ENCODE measurements around the gene CYB5R2. TPM values are rescaled to one million over a fixed set of nuclear protein-coding genes. Genes with fewer than 3 reads are reported as not detected.

The CYB5R2 gene
- total and polyA plus RNA-seq, 5 experiments from 2014 or later = 0.02 to 0.10 TPM; not detected in 3

DNA sequence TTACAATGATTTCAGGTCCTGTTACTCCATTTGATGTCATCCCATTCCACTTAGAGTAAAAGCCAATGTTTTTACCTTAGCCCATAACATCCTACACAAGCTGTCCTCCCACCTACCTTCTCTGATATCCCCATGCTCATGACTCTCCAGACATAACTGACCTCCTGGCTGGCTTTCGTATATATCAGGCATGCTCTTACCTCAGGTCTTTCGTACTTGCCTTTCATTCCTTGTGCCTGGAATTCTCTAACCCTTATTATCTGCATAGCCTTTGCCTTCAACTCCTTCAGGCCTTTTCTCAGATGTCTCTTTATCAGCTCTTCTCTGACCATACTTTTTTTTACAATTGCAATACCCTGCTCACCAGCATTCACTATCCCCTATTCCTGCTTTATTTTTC lies 10.3 kb upstream of the CYB5R2 start:
- DNase-seq = no peak
- Mint-ChIP-seq H3K27me3 (peaks cover 15 to 32% (median 22%) of the 10 kb centered on the region in 5 donors), H3K4me3 (no peak overlapping the region), H3K4me1 (no peaks in the 10 kb centered on the region), H3K9me3 (peaks cover 0 to 2% (median 0%) of the 10 kb centered on the region in 9 donors), H3K36me3 (no peaks in the 10 kb centered on the region), H3K27ac (no peak overlapping the region)
- ATAC-seq = no peak
- POLR2A ChIA-PET = no interaction called here

DNA sequence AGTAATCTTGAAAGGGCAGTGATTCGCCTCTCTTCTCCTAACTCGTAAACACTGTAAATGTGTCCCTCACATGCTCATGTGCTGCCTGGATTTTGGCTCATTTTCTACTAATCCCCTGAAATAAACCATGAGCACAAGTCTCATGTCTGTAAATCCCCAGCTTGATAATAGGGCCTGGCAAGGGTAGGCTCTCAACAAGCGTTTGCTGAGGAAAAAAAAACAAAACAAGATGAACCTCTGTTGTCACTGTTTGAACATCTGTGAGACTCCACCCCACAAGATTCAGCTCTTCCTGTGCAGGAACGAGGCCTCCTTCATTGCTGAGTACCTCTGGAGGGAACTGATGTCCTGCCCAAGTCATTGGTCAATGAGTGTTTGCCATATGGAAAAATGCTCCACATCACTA lies 4.5 kb upstream of the CYB5R2 start:
- Mint-ChIP-seq H3K27ac (no peak overlapping the region), H3K36me3 (no peaks in the 10 kb centered on the region), H3K27me3 (peaks cover 31 to 74% (median 53%) of the 10 kb centered on the region in 5 donors), H3K9me3 (peaks cover 0 to 2% (median 0%) of the 10 kb centered on the region in 9 donors), H3K4me1 (peaks cover 4 to 11% (median 10%) of the 10 kb centered on the region in 4 donors), H3K4me3 (no peak overlapping the region)
- DNase-seq (no peak), ATAC-seq (no peak)
- POLR2A ChIA-PET = no interaction called here

DNA sequence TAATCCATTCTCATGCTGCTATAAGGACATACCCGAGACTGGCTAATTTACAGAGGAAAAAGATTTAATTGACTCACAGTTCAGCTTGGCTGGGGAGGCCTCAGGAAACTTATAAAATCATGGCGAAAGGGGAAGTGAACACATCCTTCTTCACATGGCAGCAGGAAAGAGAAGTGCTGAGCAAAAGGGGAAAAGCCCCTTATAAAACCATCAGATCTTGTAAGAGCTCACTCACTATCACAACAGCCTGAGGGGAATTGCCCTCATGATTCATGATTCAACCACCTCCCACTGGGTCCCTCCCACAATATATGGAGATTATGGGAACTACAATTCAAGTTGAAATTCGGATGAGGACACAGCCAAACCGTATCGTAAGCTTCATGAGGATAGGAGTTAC lies 3.8 kb upstream of the CYB5R2 start:
- H3K4me1 Mint-ChIP-seq = peaks cover 6 to 13% (median 11%) of the 10 kb centered on the region in 4 donors
- ATAC-seq (no peak), DNase-seq (no peak)
- POLR2A ChIA-PET = no interaction called here
- no peak overlapping the region for H3K4me3 Mint-ChIP-seq
- H3K9me3 Mint-ChIP-seq = peaks cover 0 to 2% (median 0%) of the 10 kb centered on the region in 9 donors
- no peaks in the 10 kb centered on the region for H3K36me3 Mint-ChIP-seq
- no peak overlapping the region for H3K27ac Mint-ChIP-seq
- H3K27me3 Mint-ChIP-seq = peaks cover 30 to 82% (median 59%) of the 10 kb centered on the region in 5 donors

DNA sequence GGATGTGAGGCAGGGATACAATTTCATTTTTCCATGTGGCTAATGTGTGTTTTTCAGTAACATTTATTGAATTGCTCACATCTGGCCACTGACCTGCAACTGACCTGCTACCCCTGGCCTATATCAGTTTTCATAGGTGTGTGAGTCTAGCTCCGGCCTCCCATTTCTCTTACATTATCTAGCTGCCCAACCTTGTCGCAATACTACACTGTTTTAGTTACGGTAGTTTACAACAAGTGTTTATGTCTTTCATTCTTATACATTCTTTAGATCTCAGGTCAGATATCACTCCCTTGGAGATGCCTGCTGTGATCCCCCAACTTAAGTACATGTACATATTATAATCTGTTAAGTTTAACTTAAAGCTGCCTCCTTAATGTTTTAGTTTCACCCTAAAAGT lies 2.3 kb upstream of the CYB5R2 start:
- peaks cover 6 to 13% (median 11%) of the 10 kb centered on the region in 4 donors for H3K4me1 Mint-ChIP-seq
- no peaks in the 10 kb centered on the region for H3K9me3 Mint-ChIP-seq
- H3K27me3 Mint-ChIP-seq = peaks cover 28 to 90% (median 63%) of the 10 kb centered on the region in 5 donors
- ATAC-seq = no peak
- no peak for DNase-seq
- POLR2A ChIA-PET = no interaction called here
- H3K4me3 Mint-ChIP-seq = peak overlapping the region in 1 of 10 donors; percentile 0
- no peak overlapping the region for H3K27ac Mint-ChIP-seq
- H3K36me3 Mint-ChIP-seq = no peaks in the 10 kb centered on the region

DNA sequence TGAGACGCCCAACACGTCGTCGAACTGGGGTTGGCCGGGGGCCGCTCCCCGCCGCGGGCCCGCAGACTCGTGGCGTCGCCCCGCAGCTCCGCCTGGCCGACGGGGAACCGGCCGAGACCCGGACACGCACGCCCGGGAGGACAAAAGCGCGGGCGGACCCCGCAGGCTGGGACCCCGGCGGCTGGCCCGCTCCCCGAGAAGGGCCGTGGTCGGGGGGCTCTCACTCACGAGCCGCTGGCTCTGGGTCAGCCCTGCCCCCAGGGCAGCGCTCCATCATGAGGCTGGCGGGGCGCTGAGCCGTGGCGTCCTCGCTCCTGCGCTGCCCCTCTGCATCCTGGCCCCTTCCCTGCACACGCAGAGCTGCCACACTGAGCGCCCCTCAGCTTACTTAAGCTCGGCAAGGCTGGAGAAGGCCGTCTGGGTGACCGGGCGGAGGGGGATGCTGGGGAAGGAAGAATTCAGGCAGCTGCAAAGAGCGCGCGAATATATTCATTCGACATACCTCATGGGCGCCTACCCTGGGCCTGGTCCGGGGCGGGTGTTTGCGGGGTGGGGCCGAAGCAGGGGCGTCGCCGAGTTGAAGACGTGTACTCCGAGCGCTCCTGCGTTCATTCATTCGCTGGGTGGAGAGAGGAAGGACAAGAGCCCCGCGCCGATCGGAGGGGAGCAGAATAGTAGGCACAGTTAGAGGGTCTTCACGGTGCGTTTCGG lies 579 bp upstream of the CYB5R2 start:
- Mint-ChIP-seq H3K4me3 (peak overlapping the region; percentile 65 to 89 (median 79)), H3K27ac (peak overlapping the region in 2 of 10 donors; percentile 25 to 61), H3K27me3 (peaks cover 24 to 82% (median 61%) of the 10 kb centered on the region in 5 donors), H3K9me3 (no peaks in the 10 kb centered on the region), H3K36me3 (no peaks in the 10 kb centered on the region), H3K4me1 (peaks cover 6 to 13% (median 11%) of the 10 kb centered on the region in 4 donors)
- DNase-seq (no peak), ATAC-seq (peak; percentile 67 to 84)
- POLR2A ChIA-PET = no interaction called here

DNA sequence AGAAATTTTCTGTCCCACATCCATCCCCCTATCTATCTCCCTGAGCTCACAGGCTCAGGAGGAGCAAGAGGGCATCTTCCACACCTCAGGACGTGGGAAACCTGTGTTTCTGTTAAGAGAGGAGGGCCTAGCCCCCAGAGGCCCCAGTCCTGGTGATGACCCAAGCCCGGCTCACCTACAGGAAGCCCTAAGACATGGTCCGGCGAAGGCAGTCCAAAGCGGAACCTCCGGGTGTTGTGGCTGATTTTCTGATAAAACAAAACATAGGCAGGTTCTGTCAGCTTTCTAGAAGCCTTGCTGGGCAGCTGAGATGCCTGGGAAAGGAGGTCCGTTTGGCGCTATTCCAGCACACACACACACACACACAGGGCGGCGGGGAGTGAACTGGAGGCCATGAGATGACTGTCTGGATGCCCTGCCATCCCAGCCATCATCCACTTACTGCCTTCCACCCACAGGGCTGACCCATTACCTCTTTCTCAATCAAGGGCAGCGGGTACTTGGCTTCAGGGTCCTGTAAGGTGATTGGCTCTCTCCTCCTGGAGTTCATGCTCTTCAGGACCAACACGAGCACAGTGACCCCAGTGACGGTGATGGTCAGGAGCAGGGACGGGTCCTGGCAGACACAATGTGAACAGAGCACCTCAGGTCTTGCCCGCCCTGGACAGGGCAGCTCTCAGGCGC lies 882 bp downstream of the CYB5R2 start:
- Mint-ChIP-seq H3K4me3 (peak overlapping the region in 7 of 10 donors; percentile 46 to 78 (median 54)), H3K36me3 (no peaks in the 10 kb centered on the region), H3K9me3 (no peaks in the 10 kb centered on the region), H3K27me3 (peaks cover 19 to 70% (median 51%) of the 10 kb centered on the region in 5 donors), H3K27ac (peak overlapping the region in 1 of 10 donors; percentile 40), H3K4me1 (peaks cover 6 to 13% (median 11%) of the 10 kb centered on the region in 4 donors)
- POLR2A ChIA-PET = no interaction called here
- ATAC-seq = no peak
- DNase-seq = no peak

DNA sequence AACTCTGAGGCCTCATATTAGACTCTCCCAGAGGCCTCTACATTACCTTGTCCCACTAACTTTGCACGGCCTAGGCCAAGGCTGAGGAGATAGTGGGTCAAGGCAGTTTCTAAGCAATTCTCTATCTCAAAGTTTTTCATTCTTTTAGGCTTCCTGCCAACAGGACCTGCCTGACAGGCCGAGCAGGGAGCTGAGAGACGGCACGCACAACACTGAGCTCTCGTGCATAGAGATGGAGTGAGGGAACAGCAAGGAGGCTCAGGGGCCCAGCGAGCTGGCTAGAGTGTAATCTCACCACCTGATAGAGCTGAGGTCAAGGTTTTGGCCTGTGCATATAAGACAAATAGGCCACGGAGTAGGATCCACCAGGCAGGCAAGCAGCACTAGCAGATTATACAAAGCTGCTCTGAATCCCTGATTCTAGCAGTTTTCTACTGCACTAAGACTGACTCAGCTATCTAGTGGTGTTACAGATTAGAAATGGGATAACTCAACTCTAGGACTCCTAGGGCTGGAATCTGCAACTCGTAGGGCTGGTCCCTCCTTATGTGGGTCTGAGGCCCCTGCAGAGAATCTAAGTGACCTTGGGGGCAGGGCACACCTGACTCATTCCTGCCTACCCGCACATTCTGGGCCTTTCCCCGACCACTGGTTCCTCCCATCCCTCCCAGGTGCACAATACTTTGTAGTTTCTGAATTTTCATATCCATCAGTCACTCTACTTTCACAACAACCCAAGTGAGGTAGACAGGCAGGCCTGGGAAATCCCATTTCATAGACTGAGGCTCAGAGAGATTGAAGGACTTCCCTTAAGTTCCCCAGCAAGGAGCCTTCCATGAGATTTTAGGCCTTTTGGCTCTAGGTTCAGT lies 1.7 kb downstream of the CYB5R2 start:
- POLR2A ChIA-PET = no interaction called here
- ATAC-seq = no peak
- no peak for DNase-seq
- Mint-ChIP-seq H3K4me3 (peak overlapping the region in 2 of 10 donors; percentile 27 to 41), H3K9me3 (no peaks in the 10 kb centered on the region), H3K36me3 (no peaks in the 10 kb centered on the region), H3K27me3 (peaks cover 18 to 62% (median 43%) of the 10 kb centered on the region in 5 donors), H3K27ac (no peak overlapping the region), H3K4me1 (peaks cover 6 to 13% (median 11%) of the 10 kb centered on the region in 4 donors)

DNA sequence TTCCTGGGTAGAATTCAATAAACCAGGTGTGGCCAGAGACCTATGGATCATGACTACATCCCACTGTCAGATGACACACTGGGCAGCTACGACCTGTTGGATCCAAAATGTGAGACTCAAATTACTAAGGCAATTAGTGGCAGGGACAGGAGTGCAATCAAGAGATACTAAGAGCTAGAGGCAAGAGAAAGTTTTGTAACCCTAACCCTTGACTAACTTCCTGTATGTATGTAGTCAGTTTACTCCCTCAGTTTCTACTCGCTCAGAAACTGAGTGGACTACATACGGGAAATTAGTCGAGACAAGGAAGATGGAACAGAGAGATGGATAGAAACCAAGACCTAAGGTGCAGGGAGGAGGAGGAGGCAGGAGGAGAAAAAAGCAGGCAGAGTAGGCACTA lies 2.7 kb downstream of the CYB5R2 start:
- Mint-ChIP-seq H3K27me3 (peaks cover 13 to 52% (median 34%) of the 10 kb centered on the region in 5 donors), H3K36me3 (no peaks in the 10 kb centered on the region), H3K27ac (peak overlapping the region in 1 of 10 donors; percentile 42), H3K4me3 (no peak overlapping the region), H3K9me3 (no peaks in the 10 kb centered on the region), H3K4me1 (peaks cover 6 to 13% (median 11%) of the 10 kb centered on the region in 4 donors)
- no peak for DNase-seq
- POLR2A ChIA-PET = no interaction called here
- ATAC-seq = no peak

DNA sequence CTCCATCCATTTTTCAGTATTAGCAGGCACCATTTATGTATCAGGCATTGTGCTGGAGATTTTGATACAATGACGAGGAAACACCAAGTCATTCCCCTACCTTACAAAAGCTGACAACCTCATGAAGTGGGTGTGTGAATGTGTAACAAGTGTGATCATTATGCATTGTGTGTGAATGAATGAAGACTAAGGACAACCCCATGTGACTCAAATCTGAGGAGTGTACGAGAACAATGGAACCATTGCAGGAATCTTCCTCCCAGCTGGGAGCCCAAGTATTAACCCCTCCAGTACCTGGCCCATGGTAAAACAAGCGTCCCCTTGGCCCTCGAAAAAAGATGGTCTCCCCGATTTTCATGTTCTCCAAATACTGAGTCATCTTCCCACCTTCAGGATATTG lies 4.4 kb downstream of the CYB5R2 start:
- DNase-seq (no peak), ATAC-seq (no peak)
- H3K4me1 Mint-ChIP-seq = peaks cover 3 to 6% (median 5%) of the 10 kb centered on the region in 4 donors
- POLR2A ChIA-PET = no interaction called here
- peaks cover 0 to 2% (median 0%) of the 10 kb centered on the region in 3 donors for H3K36me3 Mint-ChIP-seq
- H3K27ac Mint-ChIP-seq = no peak overlapping the region
- no peak overlapping the region for H3K4me3 Mint-ChIP-seq
- H3K27me3 Mint-ChIP-seq = peaks cover under 1 to 35% (median 16%) of the 10 kb centered on the region in 5 donors
- no peaks in the 10 kb centered on the region for H3K9me3 Mint-ChIP-seq

DNA sequence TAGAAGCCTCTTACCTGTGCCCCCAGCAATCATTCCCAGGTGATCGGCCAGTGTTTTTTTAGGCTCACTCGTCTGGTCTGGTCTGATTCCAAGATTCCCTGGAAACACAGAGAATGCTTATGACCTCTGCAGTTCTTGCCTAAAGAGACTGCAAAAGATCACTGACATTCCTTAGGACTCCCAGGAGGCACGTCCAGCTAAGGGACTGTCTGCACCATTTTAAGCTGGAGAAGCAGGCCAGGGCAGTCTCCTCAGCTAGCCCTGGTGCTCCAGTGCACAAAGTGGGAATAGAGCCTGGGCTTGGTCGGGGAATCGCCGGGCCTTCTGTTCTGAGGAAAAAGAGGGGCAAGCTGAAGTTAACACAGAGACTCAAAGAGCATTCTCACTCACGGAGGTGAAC lies 4.8 kb downstream of the CYB5R2 start:
- Mint-ChIP-seq H3K4me1 (peaks cover 0 to 5% (median 4%) of the 10 kb centered on the region in 4 donors), H3K36me3 (peaks cover 0 to 4% (median 0%) of the 10 kb centered on the region in 3 donors), H3K27me3 (peaks cover 0 to 31% (median 16%) of the 10 kb centered on the region in 5 donors), H3K4me3 (no peak overlapping the region), H3K9me3 (no peaks in the 10 kb centered on the region), H3K27ac (no peak overlapping the region)
- ATAC-seq (no peak), DNase-seq (no peak)
- POLR2A ChIA-PET = no interaction called here

DNA sequence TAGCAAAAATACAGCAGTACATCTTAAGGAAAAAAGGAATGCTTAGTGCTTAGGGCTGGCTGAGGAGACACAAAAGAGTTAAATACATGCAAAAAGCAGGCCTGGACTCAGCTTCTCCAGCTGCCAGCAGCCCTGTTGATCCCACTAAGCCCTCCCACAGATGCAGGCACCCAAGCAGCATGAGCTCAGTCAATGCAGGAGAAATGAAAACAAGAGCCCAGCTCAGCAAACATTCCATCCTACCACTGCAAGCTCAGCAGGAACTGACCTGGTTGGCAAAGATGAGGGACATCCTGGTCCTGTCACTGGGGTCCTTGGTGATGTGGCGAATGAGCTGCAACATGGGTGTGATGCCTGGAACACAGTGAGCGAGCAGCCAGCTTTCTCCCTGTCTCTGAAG lies 5.8 kb downstream of the CYB5R2 start:
- peaks cover 0 to 1% (median 0%) of the 10 kb centered on the region in 4 donors for H3K4me1 Mint-ChIP-seq
- H3K4me3 Mint-ChIP-seq = no peak overlapping the region
- H3K27me3 Mint-ChIP-seq = peaks cover 0 to 24% (median 11%) of the 10 kb centered on the region in 5 donors
- POLR2A ChIA-PET = no interaction called here
- DNase-seq (no peak), ATAC-seq (no peak)
- H3K36me3 Mint-ChIP-seq = peaks cover 0 to 4% (median 0%) of the 10 kb centered on the region in 3 donors
- H3K27ac Mint-ChIP-seq = no peak overlapping the region
- H3K9me3 Mint-ChIP-seq = no peaks in the 10 kb centered on the region

DNA sequence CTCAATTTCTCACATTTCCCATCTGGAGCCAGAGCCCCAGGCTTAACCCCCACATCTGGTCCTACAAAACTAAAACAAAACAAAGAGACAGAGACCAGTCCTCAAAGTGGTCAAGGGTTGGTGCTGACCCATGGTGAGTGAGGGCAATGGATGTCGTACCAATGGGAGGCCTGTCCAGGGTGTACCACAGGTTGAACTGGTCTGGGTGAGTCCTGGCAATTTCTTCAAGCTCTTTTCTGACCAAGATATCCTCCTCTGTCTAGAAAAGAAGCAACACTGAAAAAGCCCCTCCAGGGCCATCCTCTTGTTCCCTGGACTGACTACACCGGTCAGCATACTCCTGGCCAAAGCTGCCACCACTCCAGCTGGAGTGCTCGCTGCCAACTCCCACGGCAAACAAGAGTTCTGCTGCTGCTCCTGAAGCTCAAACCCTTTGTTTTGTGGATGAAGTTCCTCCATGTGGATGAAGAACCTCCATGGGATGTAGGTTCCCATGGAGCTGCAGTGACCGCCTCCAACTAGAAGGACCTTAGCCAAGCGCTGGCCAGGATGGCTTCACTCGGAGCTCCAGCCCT lies 6.9 kb downstream of the CYB5R2 start:
- peaks cover 0 to 13% (median 8%) of the 10 kb centered on the region in 5 donors for H3K27me3 Mint-ChIP-seq
- no peak overlapping the region for H3K27ac Mint-ChIP-seq
- POLR2A ChIA-PET = no interaction called here
- H3K36me3 Mint-ChIP-seq = peaks cover 0 to 4% (median 0%) of the 10 kb centered on the region in 3 donors
- ATAC-seq (no peak), DNase-seq (no peak)
- peaks cover 0 to 1% (median 0%) of the 10 kb centered on the region in 4 donors for H3K4me1 Mint-ChIP-seq
- H3K4me3 Mint-ChIP-seq = no peak overlapping the region
- H3K9me3 Mint-ChIP-seq = no peaks in the 10 kb centered on the region

All from naive thymus-derived CD8-positive, alpha-beta T cell (primary cell).